Psoas muscle (tissue), 8 donors: ENCODE results near the gene ANKLE1. TPM values are rescaled to one million over a fixed set of nuclear protein-coding genes. Genes with fewer than 3 reads are reported as not detected.

Experiments
- ATAC-seq, 4 donors: fragments of 200-7000 bp; cut with Tn5 transposase; one replicate each; pipeline ENCODE4 v1.9.1; 2020; ENCODE audit warnings: moderate library complexity in 3 of 4, mild to moderate bottlenecking in 2 of 4
- DNase-seq, 2 donors: peaks; one replicate each; pipeline ENCODE4 v3.0.0-alpha.2; 2020
- H3K27ac ChIP-seq: fragments of 200-600 bp; one replicate; pipeline ENCODE4 v1.8.0; 2022
- H3K27me3 ChIP-seq, 3 donors: fragments of 200-600 bp in 1 of 3; one replicate each; pipeline versions ENCODE4 v1.6.1 to v1.8.0; 2013 to 2022; ENCODE audit warnings: low read length in 2 of 3, mild to moderate bottlenecking in 2 of 3, moderate library complexity in 1 of 3; ENCODE audit not compliant: insufficient read depth in 3 of 3
- H3K36me3 ChIP-seq, 2 donors: fragments of 200-600 bp in 1 of 2; one replicate each; pipeline versions ENCODE4 v1.6.1 to v1.8.0; 2013 to 2022; ENCODE audit warnings: low read depth in 1 of 2, mild to moderate bottlenecking in 1 of 2, moderate library complexity in 1 of 2; ENCODE audit not compliant: insufficient read depth in 1 of 2
- H3K4me1 ChIP-seq: fragments of 200-600 bp; one replicate; pipeline ENCODE4 v1.8.0; 2022
- H3K4me3 ChIP-seq: fragments of 200-600 bp; one replicate; pipeline ENCODE4 v1.8.0; 2022; ENCODE audit warnings: mild to moderate bottlenecking
- H3K9me3 ChIP-seq: fragments of 200-600 bp; one replicate; pipeline ENCODE4 v1.8.0; 2022
- CTCF ChIP-seq: fragments of 200-600 bp; IDR thresholded peaks from one replicate; pipeline ENCODE4 v1.8.0; 2022; ENCODE audit warnings: antibody characterized with exemption
- WGBS, 3 donors: extraction: QIAGEN DNeasy Blood & Tissue Kit; methylation state at CpG; one replicate each; pipeline versions ENCODE4 v1.1.6 to v1.1.7; 2013; 5-methylcytosine and 5-hydroxymethylcytosine counted together
- intact Hi-C, 2 donors: fragments of 100-400 bp; cut with DNase I; formaldehyde crosslinking; loops; one replicate each; pipeline versions ENCODE4 v1.11.0 to v1.14.2; 2022
- polyA plus RNA-seq, 3 donors: library from polyadenylated mRNA; stranded (reverse); fragments of 200-250 nt; gene quantifications; one replicate each; pipeline ENCODE4 v1.2.3, GENCODE V29; 2013
- total RNA-seq, 4 donors: library from RNA; stranded (reverse); fragmentation: NEBNext Ultra II Directional in 2 of 4; extraction: Animal tissue kit (Norgen Biotek cat#: 25700) in 2 of 4; gene quantifications; one replicate each; pipeline versions ENCODE4 v1.2.1 to v1.2.4, GENCODE V29; 2021 to 2023
- donor health status: healthy with polysubstance abuse.
- donor health status: DM: no; HTN: no; CAD: no; lungs with moderate emphysema.
- donor health status: Bipolar disorder and iron deficiency.
- donor health status: healthy.
- donor health status: DM: yes; HTN: yes; CAD: no.
- donor health status: DM: no; HTN: no; CAD: no.
- donor health status: DM: no; HTN: no; CAD: no.
- donor health status: DM: yes; HTN: yes; CAD: no.

The ANKLE1 gene
- total and polyA plus RNA-seq, 7 donors = 0.07 to 0.26 (median 0.13) TPM; not detected in 2

- WGBS, 3 donors = 5 to 9% (median 8%) methylated on average over 16 to 29 of the region's 29 CpGs
- no peak for TF ChIP-seq CTCF
- Histone ChIP-seq H3K27me3 (no peaks in the 10 kb centered on the region), H3K4me3 (peak overlapping the region; percentile 93), H3K9me3 (peaks cover 5% of the 10 kb centered on the region), H3K27ac (peak overlapping the region; percentile 86), H3K36me3 (peaks cover 0 to 13% of the 10 kb centered on the region in 2 donors), H3K4me1 (peaks cover 32% of the 10 kb centered on the region)
- ATAC-seq (peak in 2 of 4 donors; percentile 0), DNase-seq (peak in 1 of 2 donors; percentile 71)
- intact Hi-C loops = no loop called here
Measured at GRCh38 chr19:17302391-17303166, 20.9 kb downstream of the ANKLE1 start.

GRCh38 chr19:17303167-17303939 is 21.7 kb downstream of the ANKLE1 start, which contains the start of gene ABHD8:
Gene ABHD8 (minus strand): TSS chr19:17303425. CDS start chr19:17301616, 1,809 bp downstream.
- Histone ChIP-seq H3K4me1 (peaks cover 32% of the 10 kb centered on the region), H3K27me3 (no peaks in the 10 kb centered on the region), H3K27ac (peak within 1 kb of the TSS; percentile 86), H3K36me3 (peaks cover 0 to 8% of the 10 kb centered on the region in 2 donors), H3K4me3 (peak within 1 kb of the TSS; percentile 93), H3K9me3 (peaks cover 1% of the 10 kb centered on the region)
- DNase-seq = peak; percentile 97 to 99
- ATAC-seq = peak; percentile 84 to 88 (median 84)
- intact Hi-C loops = no loop called here
- TF ChIP-seq CTCF = peak; percentile 60
- WGBS, 3 donors = 1 to 2% (median 1%) methylated on average over 49 to 52 of the region's 52 CpGs

GRCh38 chr19:17303940-17304267 is 22.2 kb downstream of the ANKLE1 start:
- Histone ChIP-seq H3K27ac (peak overlapping the region; percentile 86), H3K27me3 (no peaks in the 10 kb centered on the region), H3K36me3 (peaks cover 0 to 7% of the 10 kb centered on the region in 2 donors), H3K9me3 (no peaks in the 10 kb centered on the region), H3K4me1 (peaks cover 32% of the 10 kb centered on the region), H3K4me3 (peak overlapping the region; percentile 93)
- 33 to 48% (median 48%) methylated on average over 12 of the region's 12 CpGs for WGBS, 3 donors
- intact Hi-C loops = no loop called here
- ATAC-seq (peak in 1 of 4 donors; percentile 5), DNase-seq (no peak)
- no peak for TF ChIP-seq CTCF

GRCh38 chr19:17304386-17305215 is 22.9 kb downstream of the ANKLE1 start:
- Histone ChIP-seq H3K27ac (peak overlapping the region; percentile 88), H3K36me3 (peaks cover 0 to 7% of the 10 kb centered on the region in 2 donors), H3K4me1 (peaks cover 32% of the 10 kb centered on the region), H3K9me3 (no peaks in the 10 kb centered on the region), H3K27me3 (no peaks in the 10 kb centered on the region), H3K4me3 (no peak overlapping the region)
- intact Hi-C loops = no loop called here
- TF ChIP-seq CTCF = no peak
- no peak for ATAC-seq
- 48 to 55% (median 52%) methylated on average over 12 of the region's 12 CpGs for WGBS, 3 donors
- DNase-seq = no peak
